ENCODE results near the gene PDE4D.

Gene PDE4D

GRCh38 chr5:58974083-58974482 is 919.4 kb downstream of the PDE4D start:
- TF ChIP-seq TAF1 (IDR thresholded peaks at IDR 0.05; ENCODE audit: borderline replicate concordance, low read depth, low read length) (no peak), POLR2A (IDR thresholded peaks at IDR 0.05; ENCODE audit: low read depth, low read length) (no peak), POLR2AphosphoS5 (IDR thresholded peaks at IDR 0.05; ENCODE audit: low read depth, low read length) (no peak)
- DNase-seq (ENCODE audit: insufficient read length) (no peak), FAIRE-seq (no peak)

- DNase-seq (ENCODE audit: insufficient read length) (no peak), FAIRE-seq (no peak)
- TF ChIP-seq POLR2A (IDR thresholded peaks at IDR 0.05; ENCODE audit: low read depth, low read length), result no peak
- TF ChIP-seq POLR2AphosphoS5 (IDR thresholded peaks at IDR 0.05; ENCODE audit: low read depth, low read length), result no peak
- no peak for TF ChIP-seq TAF1 (IDR thresholded peaks at IDR 0.05; ENCODE audit: borderline replicate concordance, low read depth, low read length)
These were observed 921.2 kb downstream of the PDE4D start for GRCh38 chr5:58972301-58972700.

GRCh38 chr5:58970766-58971165 is 922.8 kb downstream of the PDE4D start:
- TF ChIP-seq POLR2AphosphoS5 (IDR thresholded peaks at IDR 0.05; ENCODE audit: low read depth, low read length), result no peak
- TF ChIP-seq TAF1 (IDR thresholded peaks at IDR 0.05; ENCODE audit: borderline replicate concordance, low read depth, low read length), result no peak
- TF ChIP-seq POLR2A (IDR thresholded peaks at IDR 0.05; ENCODE audit: low read depth, low read length), result no peak
- FAIRE-seq (no peak), DNase-seq (ENCODE audit: insufficient read length) (no peak)

- DNase-seq (ENCODE audit: insufficient read length) (no peak), FAIRE-seq (no peak)
- TF ChIP-seq POLR2A (IDR thresholded peaks at IDR 0.05; ENCODE audit: low read depth, low read length), result no peak
These were observed 923.7 kb downstream of the PDE4D start for GRCh38 chr5:58969795-58970194.

GRCh38 chr5:58969253-58969652 is 924.3 kb downstream of the PDE4D start:
- no peak for FAIRE-seq
- no peak for TF ChIP-seq TAF1 (IDR thresholded peaks at IDR 0.05; ENCODE audit: borderline replicate concordance, low read depth, low read length)
- TF ChIP-seq POLR2AphosphoS5 (IDR thresholded peaks at IDR 0.05; ENCODE audit: low read depth, low read length), result no peak
- no peak for TF ChIP-seq POLR2A (IDR thresholded peaks at IDR 0.05; ENCODE audit: low read depth, low read length)

GRCh38 chr5:58968350-58968749 is 925.2 kb downstream of the PDE4D start:
- no peak for TF ChIP-seq POLR2AphosphoS5 (IDR thresholded peaks at IDR 0.05; ENCODE audit: low read depth, low read length)
- no peak for TF ChIP-seq POLR2A (IDR thresholded peaks at IDR 0.05; ENCODE audit: low read depth, low read length)
- TF ChIP-seq TAF1 (IDR thresholded peaks at IDR 0.05; ENCODE audit: borderline replicate concordance, low read depth, low read length), result no peak
- DNase-seq (ENCODE audit: insufficient read length) (no peak), FAIRE-seq (no peak)

More at GRCh38 chr5:58969253-58969652, 924.3 kb downstream of the PDE4D start:
- DNase-seq (ENCODE audit: insufficient read length), result no peak

- FAIRE-seq, result no peak
- no peak for DNase-seq (ENCODE audit: insufficient read length)
- TF ChIP-seq POLR2A (IDR thresholded peaks at IDR 0.05; ENCODE audit: low read depth, low read length) (no peak), POLR2AphosphoS5 (IDR thresholded peaks at IDR 0.05; ENCODE audit: low read depth, low read length) (no peak), TAF1 (IDR thresholded peaks at IDR 0.05; ENCODE audit: borderline replicate concordance, low read depth, low read length) (no peak)
These were observed 925.8 kb downstream of the PDE4D start for GRCh38 chr5:58967597-58968281.

GRCh38 chr5:58965677-58966414 is 927.7 kb downstream of the PDE4D start:
- no peak for DNase-seq (ENCODE audit: insufficient read length)
- FAIRE-seq, result no peak
- TF ChIP-seq TAF1 (IDR thresholded peaks at IDR 0.05; ENCODE audit: borderline replicate concordance, low read depth, low read length), result no peak
- TF ChIP-seq POLR2A (IDR thresholded peaks at IDR 0.05; ENCODE audit: low read depth, low read length), result no peak
- no peak for TF ChIP-seq POLR2AphosphoS5 (IDR thresholded peaks at IDR 0.05; ENCODE audit: low read depth, low read length)

GRCh38 chr5:58963821-58964220 is 929.7 kb downstream of the PDE4D start:
- DNase-seq (ENCODE audit: insufficient read length) (no peak), FAIRE-seq (no peak)
- TF ChIP-seq POLR2AphosphoS5 (IDR thresholded peaks at IDR 0.05; ENCODE audit: low read depth, low read length) (no peak), TAF1 (IDR thresholded peaks at IDR 0.05; ENCODE audit: borderline replicate concordance, low read depth, low read length) (no peak), POLR2A (IDR thresholded peaks at IDR 0.05; ENCODE audit: low read depth, low read length) (no peak)

GRCh38 chr5:58963361-58963760 is 930.2 kb downstream of the PDE4D start:
- TF ChIP-seq POLR2A (IDR thresholded peaks at IDR 0.05; ENCODE audit: low read depth, low read length) (no peak), TAF1 (IDR thresholded peaks at IDR 0.05; ENCODE audit: borderline replicate concordance, low read depth, low read length) (no peak), POLR2AphosphoS5 (IDR thresholded peaks at IDR 0.05; ENCODE audit: low read depth, low read length) (no peak)
- FAIRE-seq, result no peak

GRCh38 chr5:58961631-58962280 is 931.8 kb downstream of the PDE4D start:
- TF ChIP-seq POLR2A (IDR thresholded peaks at IDR 0.05; ENCODE audit: low read depth, low read length) (no peak), TAF1 (IDR thresholded peaks at IDR 0.05; ENCODE audit: borderline replicate concordance, low read depth, low read length) (no peak), POLR2AphosphoS5 (IDR thresholded peaks at IDR 0.05; ENCODE audit: low read depth, low read length) (no peak)
- no peak for DNase-seq (ENCODE audit: insufficient read length)
- FAIRE-seq, result no peak

More at GRCh38 chr5:58963361-58963760, 930.2 kb downstream of the PDE4D start:
- DNase-seq (ENCODE audit: insufficient read length), result no peak
